Measurements from ENCODE around the gene NGEF.

Gene NGEF

DNA sequence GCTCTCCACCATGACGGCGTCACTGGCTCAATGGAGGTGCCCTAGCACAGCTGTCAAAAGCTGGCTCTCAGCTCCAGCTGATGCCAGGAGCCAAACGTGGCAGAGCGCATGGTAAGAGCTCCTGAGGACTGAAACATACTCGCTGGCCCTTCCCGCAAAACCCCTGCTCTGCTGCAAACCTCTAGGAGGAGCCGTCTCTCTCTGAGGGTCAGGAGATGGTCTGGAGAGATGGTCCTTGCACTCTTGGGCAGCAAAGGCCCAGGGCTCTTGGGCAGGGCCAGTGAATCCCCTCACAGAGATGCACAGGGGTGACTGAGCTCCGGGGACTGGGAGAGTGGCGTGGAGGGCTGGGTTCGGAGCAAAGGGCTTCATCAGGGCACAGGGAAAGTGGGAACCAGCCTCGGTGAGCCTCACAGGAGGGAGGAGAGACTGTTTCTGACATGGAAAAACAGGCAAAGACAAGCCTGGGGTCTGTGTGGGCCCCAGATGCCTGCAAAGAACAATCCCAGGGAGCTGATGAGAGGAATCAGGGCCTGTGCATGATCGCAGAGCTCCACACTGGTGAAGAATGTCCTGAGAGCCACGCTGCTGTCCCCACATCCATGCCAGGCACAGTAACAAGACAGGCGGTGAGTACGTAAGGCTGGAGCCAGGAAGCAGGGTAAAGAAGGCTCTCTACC lies 125.7 kb downstream of the NGEF start:
- TF ChIP-seq TEAD4 (IDR thresholded peaks at IDR 0.05) (no peak), RAD21 (IDR thresholded peaks at IDR 0.05; ENCODE audit: low read depth) (peak; percentile 39; the same call in 1 of the 2 replicates)

DNA sequence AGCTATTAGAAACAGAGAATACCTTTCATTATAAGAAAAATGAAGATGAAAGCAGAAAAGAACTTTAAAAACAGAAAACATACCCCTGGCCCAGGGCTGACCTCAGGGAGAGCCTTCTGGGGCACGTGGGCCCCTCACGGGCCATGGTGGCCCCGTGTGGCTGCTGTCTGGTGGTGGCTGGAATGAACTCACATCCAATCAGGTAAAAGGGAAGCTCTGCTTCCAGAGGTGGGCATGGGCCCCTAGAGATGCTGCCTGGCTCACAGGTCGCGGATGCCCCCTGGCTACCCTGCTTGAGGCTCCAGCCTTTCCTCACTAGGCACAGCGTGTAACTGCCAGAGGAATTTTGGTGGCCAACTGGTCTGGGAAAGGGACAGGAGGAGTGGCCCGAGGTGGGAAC lies 126.4 kb downstream of the NGEF start:
- no peak for TF ChIP-seq TEAD4 (IDR thresholded peaks at IDR 0.05)
- TF ChIP-seq, protein P1, sequence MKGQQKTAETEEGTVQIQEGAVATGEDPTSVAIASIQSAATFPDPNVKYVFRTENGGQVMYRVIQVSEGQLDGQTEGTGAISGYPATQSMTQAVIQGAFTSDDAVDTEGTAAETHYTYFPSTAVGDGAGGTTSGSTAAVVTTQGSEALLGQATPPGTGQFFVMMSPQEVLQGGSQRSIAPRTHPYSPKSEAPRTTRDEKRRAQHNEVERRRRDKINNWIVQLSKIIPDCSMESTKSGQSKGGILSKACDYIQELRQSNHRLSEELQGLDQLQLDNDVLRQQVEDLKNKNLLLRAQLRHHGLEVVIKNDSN (IDR thresholded peaks at IDR 0.05), result no peak
- TF ChIP-seq EP300 (IDR thresholded peaks at IDR 0.05; ENCODE audit: borderline replicate concordance), result no peak
- no peak for TF ChIP-seq CEBPB (IDR thresholded peaks at IDR 0.05)
- TF ChIP-seq ZBTB7A (IDR thresholded peaks at IDR 0.05; ENCODE audit: low read depth), result no peak
- TF ChIP-seq RAD21 (IDR thresholded peaks at IDR 0.05; ENCODE audit: low read depth), result no peak
- TF ChIP-seq, protein P2, sequence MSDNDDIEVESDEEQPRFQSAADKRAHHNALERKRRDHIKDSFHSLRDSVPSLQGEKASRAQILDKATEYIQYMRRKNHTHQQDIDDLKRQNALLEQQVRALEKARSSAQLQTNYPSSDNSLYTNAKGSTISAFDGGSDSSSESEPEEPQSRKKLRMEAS (IDR thresholded peaks at IDR 0.05), result no peak
- no peak for TF ChIP-seq NFIC (IDR thresholded peaks at IDR 0.05)
- no peak for TF ChIP-seq CREB1 (IDR thresholded peaks at IDR 0.05; ENCODE audit: low read depth)
- no peak for TF ChIP-seq FOXM1 (IDR thresholded peaks at IDR 0.05; ENCODE audit: borderline replicate concordance, low read depth)

DNA sequence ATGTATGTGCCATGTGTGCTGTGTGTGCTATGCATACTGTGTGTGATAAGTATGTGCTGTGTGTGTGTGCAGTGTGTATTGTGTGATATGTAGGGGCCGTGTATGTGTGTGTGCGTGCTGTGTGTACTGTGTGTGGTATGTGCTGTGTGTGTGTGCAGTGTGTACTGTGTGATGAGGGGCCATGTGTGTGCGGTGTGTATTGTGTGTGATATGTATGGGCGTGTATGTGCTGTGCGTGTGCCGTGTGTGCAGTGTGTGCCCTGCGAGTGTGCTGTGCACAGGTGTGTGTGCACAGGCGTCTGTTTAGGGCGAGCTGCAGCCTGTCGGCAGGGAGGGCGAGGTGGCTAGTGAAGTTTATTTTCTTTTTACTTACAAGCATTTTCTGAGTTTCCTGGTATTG lies 126.9 kb downstream of the NGEF start:
- TF ChIP-seq, protein P1 (IDR thresholded peaks at IDR 0.05), result no peak
- TF ChIP-seq, protein P2 (IDR thresholded peaks at IDR 0.05), result no peak
- TF ChIP-seq EGR1 (IDR thresholded peaks at IDR 0.05), result no peak
- TF ChIP-seq NFIC (IDR thresholded peaks at IDR 0.05), result no peak
- TF ChIP-seq, protein P3, sequence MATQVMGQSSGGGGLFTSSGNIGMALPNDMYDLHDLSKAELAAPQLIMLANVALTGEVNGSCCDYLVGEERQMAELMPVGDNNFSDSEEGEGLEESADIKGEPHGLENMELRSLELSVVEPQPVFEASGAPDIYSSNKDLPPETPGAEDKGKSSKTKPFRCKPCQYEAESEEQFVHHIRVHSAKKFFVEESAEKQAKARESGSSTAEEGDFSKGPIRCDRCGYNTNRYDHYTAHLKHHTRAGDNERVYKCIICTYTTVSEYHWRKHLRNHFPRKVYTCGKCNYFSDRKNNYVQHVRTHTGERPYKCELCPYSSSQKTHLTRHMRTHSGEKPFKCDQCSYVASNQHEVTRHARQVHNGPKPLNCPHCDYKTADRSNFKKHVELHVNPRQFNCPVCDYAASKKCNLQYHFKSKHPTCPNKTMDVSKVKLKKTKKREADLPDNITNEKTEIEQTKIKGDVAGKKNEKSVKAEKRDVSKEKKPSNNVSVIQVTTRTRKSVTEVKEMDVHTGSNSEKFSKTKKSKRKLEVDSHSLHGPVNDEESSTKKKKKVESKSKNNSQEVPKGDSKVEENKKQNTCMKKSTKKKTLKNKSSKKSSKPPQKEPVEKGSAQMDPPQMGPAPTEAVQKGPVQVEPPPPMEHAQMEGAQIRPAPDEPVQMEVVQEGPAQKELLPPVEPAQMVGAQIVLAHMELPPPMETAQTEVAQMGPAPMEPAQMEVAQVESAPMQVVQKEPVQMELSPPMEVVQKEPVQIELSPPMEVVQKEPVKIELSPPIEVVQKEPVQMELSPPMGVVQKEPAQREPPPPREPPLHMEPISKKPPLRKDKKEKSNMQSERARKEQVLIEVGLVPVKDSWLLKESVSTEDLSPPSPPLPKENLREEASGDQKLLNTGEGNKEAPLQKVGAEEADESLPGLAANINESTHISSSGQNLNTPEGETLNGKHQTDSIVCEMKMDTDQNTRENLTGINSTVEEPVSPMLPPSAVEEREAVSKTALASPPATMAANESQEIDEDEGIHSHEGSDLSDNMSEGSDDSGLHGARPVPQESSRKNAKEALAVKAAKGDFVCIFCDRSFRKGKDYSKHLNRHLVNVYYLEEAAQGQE (IDR thresholded peaks at IDR 0.05; ENCODE audit: low read depth), result no peak
- no peak for TF ChIP-seq CREB1 (IDR thresholded peaks at IDR 0.05; ENCODE audit: low read depth)
- TF ChIP-seq TAF1 (IDR thresholded peaks at IDR 0.05; ENCODE audit: low read depth), result no peak
- no peak for TF ChIP-seq CEBPB (IDR thresholded peaks at IDR 0.05)
- no peak for TF ChIP-seq EP300 (IDR thresholded peaks at IDR 0.05; ENCODE audit: borderline replicate concordance)
- no peak for TF ChIP-seq FOXM1 (IDR thresholded peaks at IDR 0.05; ENCODE audit: borderline replicate concordance, low read depth)
- no peak for TF ChIP-seq ZBTB7A (IDR thresholded peaks at IDR 0.05; ENCODE audit: low read depth)

DNA sequence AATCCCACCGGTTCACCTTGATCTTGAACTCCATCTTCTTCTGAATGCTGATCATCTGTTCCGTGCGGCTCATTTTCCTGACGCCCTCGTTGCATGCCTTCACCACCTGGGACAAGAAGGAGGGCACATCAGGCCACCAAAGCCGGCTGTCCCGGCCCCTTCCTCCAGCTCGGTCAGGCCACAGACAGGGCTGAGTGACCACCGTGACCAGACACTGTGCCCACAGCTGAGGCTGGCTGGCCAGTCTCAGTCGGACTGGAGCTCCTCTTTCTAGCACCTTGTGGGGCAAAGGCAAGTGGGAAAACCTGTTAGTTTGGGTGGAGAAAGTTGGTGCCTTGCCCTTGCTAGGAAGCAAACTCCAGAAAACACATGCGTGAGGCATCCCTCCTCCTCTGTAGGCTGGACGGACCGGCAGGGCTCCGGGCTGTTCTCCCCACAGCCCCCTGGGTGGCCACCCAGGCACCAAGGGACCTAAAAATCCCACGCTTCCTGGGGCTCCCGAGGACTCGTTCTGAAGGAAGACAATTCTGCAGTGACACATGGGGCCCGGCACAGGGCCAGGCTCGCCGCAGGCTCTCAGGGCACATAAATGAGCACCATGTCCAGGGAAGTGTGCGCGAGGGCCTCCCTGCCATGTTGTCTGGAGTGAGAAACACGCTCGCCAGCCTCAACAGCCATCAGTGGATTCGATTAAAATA lies 127.6 kb downstream of the NGEF start:
- TF ChIP-seq NFIC (IDR thresholded peaks at IDR 0.05), result no peak
- TF ChIP-seq, protein P1 (IDR thresholded peaks at IDR 0.05), result no peak
- TF ChIP-seq TEAD4 (IDR thresholded peaks at IDR 0.05), result no peak
- no peak for TF ChIP-seq FOXM1 (IDR thresholded peaks at IDR 0.05; ENCODE audit: borderline replicate concordance, low read depth)

DNA sequence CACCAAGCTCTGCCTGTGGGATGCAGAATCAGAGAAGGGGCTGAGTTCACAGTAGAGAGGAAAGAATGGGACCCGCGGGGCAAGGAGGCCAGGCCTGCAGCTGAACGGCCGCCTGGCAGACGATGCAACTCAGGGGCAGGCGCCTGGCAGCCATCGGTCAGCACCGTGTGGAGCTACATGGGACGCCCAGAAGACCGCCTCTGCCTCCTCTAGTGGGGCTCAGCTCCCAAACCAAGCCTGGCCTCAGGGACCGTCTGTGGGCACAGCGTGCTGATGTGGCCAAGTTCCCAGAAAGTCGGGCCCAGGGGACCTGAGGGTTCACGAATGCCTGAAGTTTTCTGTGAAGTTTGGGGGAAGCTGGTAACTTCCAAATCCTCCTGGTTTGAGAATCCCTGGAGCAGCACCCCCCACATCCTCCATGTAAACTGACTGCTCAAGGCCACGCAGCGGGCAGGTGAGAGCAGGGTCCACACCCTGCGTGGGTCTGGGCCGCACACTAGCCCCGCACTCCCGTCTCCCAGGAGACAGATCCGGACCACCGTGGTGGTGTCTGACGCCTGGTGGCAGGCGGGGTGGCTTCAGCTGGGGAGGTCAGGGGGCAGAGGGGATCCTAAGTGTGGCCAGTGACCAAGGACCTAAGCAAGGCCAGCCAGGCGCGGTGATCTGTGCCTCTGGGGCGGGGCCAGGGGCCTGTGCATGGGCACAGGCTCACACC lies 128.3 kb downstream of the NGEF start:
- TF ChIP-seq, protein P3 (IDR thresholded peaks at IDR 0.05; ENCODE audit: low read depth), result no peak
- no peak for TF ChIP-seq FOXM1 (IDR thresholded peaks at IDR 0.05; ENCODE audit: borderline replicate concordance, low read depth)
- TF ChIP-seq TEAD4 (IDR thresholded peaks at IDR 0.05), result no peak
- TF ChIP-seq, protein P1 (IDR thresholded peaks at IDR 0.05), result no peak
- no peak for TF ChIP-seq YY1 (IDR thresholded peaks at IDR 0.05; ENCODE audit: low read depth)
- no peak for TF ChIP-seq CEBPB (IDR thresholded peaks at IDR 0.05)
- TF ChIP-seq EP300 (IDR thresholded peaks at IDR 0.05; ENCODE audit: borderline replicate concordance), result no peak
- no peak for TF ChIP-seq EGR1 (IDR thresholded peaks at IDR 0.05)
- TF ChIP-seq TCF12 (IDR thresholded peaks at IDR 0.05; ENCODE audit: low read depth), result no peak
- TF ChIP-seq NFIC (IDR thresholded peaks at IDR 0.05), result no peak
- TF ChIP-seq, protein P2 (IDR thresholded peaks at IDR 0.05), result no peak
- TF ChIP-seq CREB1 (IDR thresholded peaks at IDR 0.05; ENCODE audit: low read depth), result no peak
- no peak for TF ChIP-seq TAF1 (IDR thresholded peaks at IDR 0.05; ENCODE audit: low read depth)
- no peak for TF ChIP-seq RAD21 (IDR thresholded peaks at IDR 0.05; ENCODE audit: low read depth)
- TF ChIP-seq ZBTB7A (IDR thresholded peaks at IDR 0.05; ENCODE audit: low read depth), result no peak
